GM10266 (cell line): Measurements from ENCODE around the gene INPP5D.

ENCODE experiments used
- DNase-seq: peaks from one replicate; pipeline ENCODE4 v3.0.0; 2012; ENCODE audit errors: extremely low spot score
- TF ChIP-seq, protein P1 (sequence below): IDR thresholded peaks from 2 replicates; pipeline ENCODE4 v1.5.1; 2012; ENCODE audit warnings: mild to moderate bottlenecking, low read depth; ENCODE audit not compliant: control insufficient read depth, insufficient read depth; ENCODE audit errors: missing control alignments

INPP5D gene

DNA sequence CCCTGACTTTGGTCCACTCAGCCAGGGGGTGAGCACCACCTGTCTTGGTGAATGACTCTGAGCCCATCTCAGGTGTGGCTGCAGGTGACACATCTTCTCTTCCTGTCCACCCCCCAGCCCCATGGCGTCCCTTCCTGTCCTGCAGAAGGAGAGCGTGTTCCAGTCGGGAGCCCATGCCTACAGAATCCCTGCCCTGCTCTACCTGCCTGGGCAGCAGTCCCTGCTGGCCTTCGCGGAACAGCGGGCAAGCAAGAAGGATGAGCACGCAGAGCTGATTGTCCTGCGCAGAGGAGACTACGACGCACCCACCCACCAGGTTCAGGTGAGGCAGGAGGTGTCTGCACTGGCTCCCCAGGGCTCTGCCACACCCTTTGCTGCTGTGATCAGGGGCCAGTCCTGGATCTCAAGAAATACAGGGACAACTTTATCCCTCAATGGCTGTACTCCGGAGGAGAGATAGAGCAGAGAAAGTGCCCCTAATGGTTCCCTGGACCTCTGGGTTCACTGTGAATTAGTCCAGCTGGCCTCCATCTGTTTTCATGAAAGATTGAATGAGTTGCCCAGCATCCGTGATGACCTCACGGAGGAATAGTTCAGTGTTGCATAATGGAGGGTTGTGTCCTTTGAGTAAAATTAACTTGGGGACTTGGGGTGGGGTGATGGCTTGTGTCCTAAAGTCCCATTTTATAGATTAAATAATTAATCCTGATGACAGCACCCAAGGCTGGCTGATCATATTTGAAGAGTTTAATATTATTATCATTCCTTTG lies 27.4 kb upstream of the INPP5D start, which contains the start of gene NEU2:
Gene NEU2, plus strand, starts transcription at position 122 of the 770 bp plus-strand sequence. Its CDS starts 0 bp downstream, at position 122.
- DNase-seq, result no peak
- TF ChIP-seq, protein P1, sequence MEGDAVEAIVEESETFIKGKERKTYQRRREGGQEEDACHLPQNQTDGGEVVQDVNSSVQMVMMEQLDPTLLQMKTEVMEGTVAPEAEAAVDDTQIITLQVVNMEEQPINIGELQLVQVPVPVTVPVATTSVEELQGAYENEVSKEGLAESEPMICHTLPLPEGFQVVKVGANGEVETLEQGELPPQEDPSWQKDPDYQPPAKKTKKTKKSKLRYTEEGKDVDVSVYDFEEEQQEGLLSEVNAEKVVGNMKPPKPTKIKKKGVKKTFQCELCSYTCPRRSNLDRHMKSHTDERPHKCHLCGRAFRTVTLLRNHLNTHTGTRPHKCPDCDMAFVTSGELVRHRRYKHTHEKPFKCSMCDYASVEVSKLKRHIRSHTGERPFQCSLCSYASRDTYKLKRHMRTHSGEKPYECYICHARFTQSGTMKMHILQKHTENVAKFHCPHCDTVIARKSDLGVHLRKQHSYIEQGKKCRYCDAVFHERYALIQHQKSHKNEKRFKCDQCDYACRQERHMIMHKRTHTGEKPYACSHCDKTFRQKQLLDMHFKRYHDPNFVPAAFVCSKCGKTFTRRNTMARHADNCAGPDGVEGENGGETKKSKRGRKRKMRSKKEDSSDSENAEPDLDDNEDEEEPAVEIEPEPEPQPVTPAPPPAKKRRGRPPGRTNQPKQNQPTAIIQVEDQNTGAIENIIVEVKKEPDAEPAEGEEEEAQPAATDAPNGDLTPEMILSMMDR, result no peak

GRCh38 chr2:233033672-233034071 lies 26.5 kb upstream of the INPP5D start:
- TF ChIP-seq, protein P1, result no peak
- no peak for DNase-seq

- no peak for DNase-seq
- TF ChIP-seq, protein P1, result no peak
These were observed 25.9 kb upstream of the INPP5D start for GRCh38 chr2:233034091-233034882.

DNA sequence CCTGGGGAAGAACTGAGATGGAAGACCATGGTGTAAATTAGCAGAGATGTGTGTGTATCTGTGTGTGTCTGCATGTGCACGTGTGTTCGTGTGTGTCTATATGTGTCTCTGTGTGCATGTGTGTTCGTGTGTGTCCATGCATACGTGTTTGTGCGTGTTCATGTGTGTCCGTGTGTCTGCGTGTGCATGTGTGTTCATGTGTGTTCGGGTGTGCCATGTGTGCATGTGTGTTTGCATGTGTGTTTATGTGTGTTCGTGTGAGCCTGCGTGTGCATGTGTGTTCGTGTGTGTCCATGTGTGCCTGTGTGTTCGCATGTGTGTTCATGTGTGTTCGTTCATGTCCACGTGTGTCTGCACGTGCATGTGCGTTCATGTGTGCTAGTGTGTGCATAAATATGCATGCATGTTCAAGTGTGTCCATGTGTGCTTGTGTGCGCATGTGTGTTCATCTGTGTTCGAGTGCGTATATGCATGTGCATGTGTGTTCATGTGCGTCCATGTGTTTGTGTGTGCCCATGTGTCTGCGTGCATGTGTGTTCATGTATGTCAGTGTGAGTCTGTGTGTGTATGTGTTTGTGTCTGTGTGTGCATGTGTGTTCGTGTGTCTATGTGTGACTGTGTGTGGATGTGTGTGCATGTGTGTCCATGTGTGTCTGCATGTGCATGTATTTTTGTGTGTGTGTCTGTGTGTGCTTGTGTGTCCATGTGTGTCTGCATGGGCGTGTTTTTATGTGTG lies 24.5 kb upstream of the INPP5D start:
- no peak for DNase-seq
- TF ChIP-seq, protein P1, result no peak

- TF ChIP-seq, protein P1, result no peak
- no peak for DNase-seq
These were observed 23.8 kb upstream of the INPP5D start for GRCh38 chr2:233036162-233036838.

DNA sequence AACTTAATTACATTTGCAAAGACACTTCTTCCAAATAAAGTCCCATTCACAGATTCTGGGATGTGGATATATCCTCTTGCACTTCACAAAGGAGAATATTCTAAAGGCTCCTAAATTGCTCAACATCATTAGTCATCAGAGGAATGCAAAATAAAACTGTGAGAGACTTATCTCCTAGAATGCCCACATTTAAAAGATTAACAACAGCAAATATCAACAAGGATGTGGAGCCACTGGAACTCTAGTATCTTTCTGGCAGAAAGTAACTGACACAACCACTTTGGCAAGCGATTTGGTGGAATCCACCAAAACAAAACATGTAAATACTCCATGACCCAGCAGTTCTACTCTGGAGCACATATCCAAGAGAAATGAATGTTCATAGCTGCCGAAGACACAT lies 23.1 kb upstream of the INPP5D start:
- DNase-seq, result no peak
- TF ChIP-seq, protein P1, result no peak
